ENCODE measurements around the gene LCE3E. TPM values are rescaled to one million over a fixed set of nuclear protein-coding genes. Genes with fewer than 3 reads are reported as not detected.

The LCE3E gene
- total RNA-seq, 4 donors from 2014 or later = not detected

- Histone ChIP-seq H3K27me3 (peaks cover 0 to 22% of the 10 kb centered on the region in 2 donors), H3K4me3 (no peak overlapping the region), H3K9me3 (peaks cover 0 to 13% (median 0%) of the 10 kb centered on the region in 4 donors), H3K27ac (no peak overlapping the region), H3K4me1 (peaks cover 0 to 9% (median 4%) of the 10 kb centered on the region in 4 donors), H3K36me3 (no peaks in the 10 kb centered on the region)
- TF ChIP-seq CTCF (IDR thresholded peaks at IDR 0.05) = no peak
- TF ChIP-seq EP300 (IDR thresholded peaks at IDR 0.05) = no peak
- no peak for TF ChIP-seq POLR2A (IDR thresholded peaks at IDR 0.05)
- no peak for DNase-seq (ENCODE audit: low spot score in 2 of 2)
- 54 to 72% methylated on average over 1 of the region's 1 CpG for WGBS, 2 donors
These were observed 46.7 kb downstream of the LCE3E start for GRCh38 chr1:152519851-152520250.

GRCh38 chr1:152517237-152517811 is 49.3 kb downstream of the LCE3E start:
- no peak overlapping the region for H3K27ac ChIP-seq
- TF ChIP-seq CTCF (IDR thresholded peaks at IDR 0.05) (no peak), EP300 (IDR thresholded peaks at IDR 0.05) (no peak), POLR2A (IDR thresholded peaks at IDR 0.05) (no peak)
- peaks cover 0 to under 1% (median 0%) of the 10 kb centered on the region in 4 donors for H3K9me3 ChIP-seq
- H3K27me3 ChIP-seq = peaks cover 0 to 30% of the 10 kb centered on the region in 2 donors
- H3K36me3 ChIP-seq = no peaks in the 10 kb centered on the region
- DNase-seq (ENCODE audit: low spot score in 2 of 2) = no peak
- WGBS, 2 donors = 64 to 65% methylated on average over 7 of the region's 7 CpGs
- H3K4me1 ChIP-seq = peaks cover 0 to 10% (median 4%) of the 10 kb centered on the region in 4 donors
- no peak overlapping the region for H3K4me3 ChIP-seq

- H3K9me3 ChIP-seq = no peaks in the 10 kb centered on the region
- H3K27ac ChIP-seq = no peak overlapping the region
- no peak for DNase-seq (ENCODE audit: low spot score in 2 of 2)
- H3K4me1 ChIP-seq = peaks cover 0 to 10% (median 4%) of the 10 kb centered on the region in 4 donors
- no peak overlapping the region for H3K4me3 ChIP-seq
- 76 to 81% methylated on average over 7 of the region's 7 CpGs for WGBS, 2 donors
- peaks cover 0 to 35% of the 10 kb centered on the region in 2 donors for H3K27me3 ChIP-seq
- no peaks in the 10 kb centered on the region for H3K36me3 ChIP-seq
- TF ChIP-seq POLR2A (IDR thresholded peaks at IDR 0.05) = no peak
- TF ChIP-seq CTCF (IDR thresholded peaks at IDR 0.05) = no peak
- no peak for TF ChIP-seq EP300 (IDR thresholded peaks at IDR 0.05)
These were observed 50.5 kb downstream of the LCE3E start for GRCh38 chr1:152516082-152516481.

Small RNA genes lying within 50 kb of the gene (small RNA-seq; reads per million reads assigned to genes)
- not detected for gene LCE3B

Other genes starting within 250 kb of the LCE3E start
- not detected for gene FLG, start 241.5 kb downstream of the LCE3E start, total RNA-seq
- not detected for gene FLG2, start 206.8 kb downstream of the LCE3E start, total RNA-seq
- not detected for gene CRNN, start 152.5 kb downstream of the LCE3E start, total RNA-seq
- gene LCE5A, start 56.0 kb downstream of the LCE3E start, total RNA-seq = not detected
- not detected for gene CRCT1, start 52.3 kb downstream of the LCE3E start, total RNA-seq
- gene LCE3D, start 13.7 kb upstream of the LCE3E start, total RNA-seq = not detected
- not detected for gene LCE3C, start 33.5 kb upstream of the LCE3E start, total RNA-seq
- not detected for gene LCE3B, start 47.0 kb upstream of the LCE3E start, total RNA-seq
- gene LCE3A, start 56.3 kb upstream of the LCE3E start, total RNA-seq = not detected
- not detected for gene LCE2D, start 96.6 kb upstream of the LCE3E start, total RNA-seq
- gene LCE2C, start 108.5 kb upstream of the LCE3E start, total RNA-seq = not detected
- gene LCE2B, start 119.3 kb upstream of the LCE3E start, total RNA-seq = not detected
- gene LCE2A, start 131.6 kb upstream of the LCE3E start, total RNA-seq = not detected
- gene LCE4A, start 141.4 kb upstream of the LCE3E start, total RNA-seq = not detected
- not detected for gene KPRP, start 191.2 kb upstream of the LCE3E start, total RNA-seq
- not detected for gene LCE1F, start 208.4 kb upstream of the LCE3E start, total RNA-seq
- gene LCE1E, start 219.5 kb upstream of the LCE3E start, total RNA-seq = not detected
- not detected for gene LCE1D, start 229.9 kb upstream of the LCE3E start, total RNA-seq
- gene LCE1C, start 239.9 kb upstream of the LCE3E start, total RNA-seq = not detected
- gene LCE1B, start 245.2 kb upstream of the LCE3E start, total RNA-seq = not detected

Data from tibial nerve (tissue), 4 donors.